Astrocyte (in vitro differentiated cells and primary cell): ENCODE results near the gene RAB40A. TPM values are rescaled to one million over a fixed set of nuclear protein-coding genes. Genes with fewer than 3 reads are reported as not detected.
A peak's percentile ranks its signal among the peaks of the same experiment; 100 is the strongest.

Experiments used
- DNase-seq: peaks from one replicate; pipeline ENCODE4 v3.0.0-alpha.2; 2010; ENCODE audit warnings: low read depth
- FAIRE-seq: peaks from 2 replicates; lab custom pipeline; 2011; peaks lifted over from hg19 to GRCh38; lab: Jason Lieb, UNC
- H2AFZ ChIP-seq: 2 replicates; pipeline ENCODE4 v1.6.0; 2012; ENCODE audit warnings: low read depth, low read length, inconsistent platforms
- H3K27ac ChIP-seq: 2 replicates; pipeline ENCODE4 v1.5.1; 2011; ENCODE audit warnings: low read depth, low read length, inconsistent platforms
- H3K27me3 ChIP-seq: 2 replicates; pipeline ENCODE4 v1.6.0; 2011; ENCODE audit warnings: low read length, inconsistent platforms; ENCODE audit not compliant: insufficient read depth
- H3K36me3 ChIP-seq: 2 replicates; pipeline ENCODE4 v1.5.1; 2011; ENCODE audit warnings: low read length, inconsistent platforms; ENCODE audit not compliant: insufficient read depth
- H3K4me1 ChIP-seq: 2 replicates; pipeline ENCODE4 v1.5.1; 2011; ENCODE audit warnings: low read length, inconsistent platforms; ENCODE audit not compliant: insufficient read depth
- H3K4me2 ChIP-seq: 2 replicates; pipeline ENCODE4 v1.6.0; 2012; ENCODE audit warnings: low read length, inconsistent platforms
- H3K4me3 ChIP-seq: 2 replicates; pipeline ENCODE4 v1.5.1; 2011; ENCODE audit warnings: low read depth, mild to moderate bottlenecking, low read length, inconsistent platforms; ENCODE audit not compliant: insufficient read depth
- H3K79me2 ChIP-seq: 2 replicates; pipeline ENCODE4 v1.6.0; 2012; ENCODE audit warnings: mild to moderate bottlenecking, low read length, inconsistent platforms; ENCODE audit not compliant: insufficient read depth
- H3K9ac ChIP-seq: 2 replicates; pipeline ENCODE4 v1.6.0; 2012; ENCODE audit warnings: mild to moderate bottlenecking, low read length, inconsistent platforms
- H3K9me3 ChIP-seq: 2 replicates; pipeline ENCODE4 v1.5.1; 2012; ENCODE audit warnings: low read depth, mild to moderate bottlenecking, low read length, inconsistent platforms; ENCODE audit not compliant: insufficient read depth
- H4K20me1 ChIP-seq: 2 replicates; pipeline ENCODE4 v1.6.0; 2012; ENCODE audit warnings: low read length, inconsistent platforms; ENCODE audit not compliant: insufficient read depth
- H3K27ac Mint-ChIP-seq: one replicate; pipeline ENCODE4 v1.8.0; 2021; ENCODE audit warnings: mild to moderate bottlenecking, mixed read lengths; ENCODE audit not compliant: unreplicated experiment
- H3K27me3 Mint-ChIP-seq: one replicate; pipeline ENCODE4 v1.8.0; 2021; ENCODE audit warnings: low read depth, mixed read lengths; ENCODE audit not compliant: unreplicated experiment
- H3K36me3 Mint-ChIP-seq: one replicate; pipeline ENCODE4 v1.8.0; 2021; ENCODE audit warnings: low read depth, mixed read lengths; ENCODE audit not compliant: unreplicated experiment
- H3K4me1 Mint-ChIP-seq: one replicate; pipeline ENCODE4 v1.8.0; 2021; ENCODE audit warnings: low read depth, mixed read lengths; ENCODE audit not compliant: unreplicated experiment
- H3K4me3 Mint-ChIP-seq: one replicate; pipeline ENCODE4 v1.8.0; 2021; ENCODE audit warnings: mild to moderate bottlenecking, moderate library complexity, mixed read lengths; ENCODE audit not compliant: unreplicated experiment
- H3K9me3 Mint-ChIP-seq: one replicate; pipeline ENCODE4 v1.8.0; 2021; ENCODE audit warnings: mild to moderate bottlenecking, mixed read lengths; ENCODE audit not compliant: unreplicated experiment
- EZH2 ChIP-seq: IDR thresholded peaks from 2 replicates; pipeline ENCODE4 v1.6.1; 2012; ENCODE audit warnings: mild to moderate bottlenecking, low read length, inconsistent platforms; ENCODE audit not compliant: insufficient read depth
- total RNA-seq: library from RNA; stranded (reverse); gene quantifications from 2 replicates; pipeline ENCODE4 v1.2.1, GENCODE V29; 2021
- TF ChIP-seq, protein P1 (sequence below): IDR thresholded peaks from 2 replicates; pipeline ENCODE4 v1.5.1; 2011; ENCODE audit warnings: low read depth, mild to moderate bottlenecking, inconsistent platforms, low read length, moderate library complexity; ENCODE audit not compliant: insufficient read depth

Gene RAB40A
- total RNA-seq, 1 donor from 2014 or later: 0.07 TPM

DNA sequence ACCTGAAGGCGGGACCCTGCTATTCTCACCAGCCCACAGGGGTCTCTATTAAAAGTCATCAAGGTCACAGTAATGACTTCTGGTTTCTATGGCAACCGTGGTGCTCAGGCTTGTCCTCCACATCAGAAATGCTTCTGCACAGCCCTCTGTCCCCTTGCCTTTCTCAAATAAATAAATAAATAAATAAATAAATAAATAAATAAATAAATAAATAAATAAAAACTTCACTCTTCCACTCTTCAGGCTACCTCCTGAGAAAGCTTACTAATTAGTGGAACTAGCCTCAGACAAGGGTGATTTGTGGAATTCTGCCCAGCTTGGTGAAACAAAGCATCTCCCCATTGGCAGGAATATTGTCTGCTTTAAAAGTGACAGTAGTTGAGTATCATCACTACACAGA is 5.5 kb upstream of the RAB40A start:
- Histone ChIP-seq H3K4me3 (no peak overlapping the region), H3K36me3 (no peaks in the 10 kb centered on the region), H3K4me2 (no peak overlapping the region), H3K27ac (no peak overlapping the region), H2AFZ (no peak overlapping the region), H3K9me3 (no peaks in the 10 kb centered on the region), H4K20me1 (no peaks in the 10 kb centered on the region), H3K9ac (no peak overlapping the region), H3K79me2 (no peaks in the 10 kb centered on the region), H3K27me3 (no peaks in the 10 kb centered on the region), H3K4me1 (peaks cover 4% of the 10 kb centered on the region)
- Mint-ChIP-seq H3K4me3 (no peak overlapping the region), H3K4me1 (no peaks in the 10 kb centered on the region), H3K36me3 (peaks cover 3% of the 10 kb centered on the region), H3K9me3 (no peaks in the 10 kb centered on the region), H3K27ac (no peak overlapping the region), H3K27me3 (peaks cover 2% of the 10 kb centered on the region)
- TF ChIP-seq, protein P1, sequence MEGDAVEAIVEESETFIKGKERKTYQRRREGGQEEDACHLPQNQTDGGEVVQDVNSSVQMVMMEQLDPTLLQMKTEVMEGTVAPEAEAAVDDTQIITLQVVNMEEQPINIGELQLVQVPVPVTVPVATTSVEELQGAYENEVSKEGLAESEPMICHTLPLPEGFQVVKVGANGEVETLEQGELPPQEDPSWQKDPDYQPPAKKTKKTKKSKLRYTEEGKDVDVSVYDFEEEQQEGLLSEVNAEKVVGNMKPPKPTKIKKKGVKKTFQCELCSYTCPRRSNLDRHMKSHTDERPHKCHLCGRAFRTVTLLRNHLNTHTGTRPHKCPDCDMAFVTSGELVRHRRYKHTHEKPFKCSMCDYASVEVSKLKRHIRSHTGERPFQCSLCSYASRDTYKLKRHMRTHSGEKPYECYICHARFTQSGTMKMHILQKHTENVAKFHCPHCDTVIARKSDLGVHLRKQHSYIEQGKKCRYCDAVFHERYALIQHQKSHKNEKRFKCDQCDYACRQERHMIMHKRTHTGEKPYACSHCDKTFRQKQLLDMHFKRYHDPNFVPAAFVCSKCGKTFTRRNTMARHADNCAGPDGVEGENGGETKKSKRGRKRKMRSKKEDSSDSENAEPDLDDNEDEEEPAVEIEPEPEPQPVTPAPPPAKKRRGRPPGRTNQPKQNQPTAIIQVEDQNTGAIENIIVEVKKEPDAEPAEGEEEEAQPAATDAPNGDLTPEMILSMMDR: no peak
- TF ChIP-seq EZH2: no peak
- FAIRE-seq (peak; percentile 95), DNase-seq (no peak)

DNA sequence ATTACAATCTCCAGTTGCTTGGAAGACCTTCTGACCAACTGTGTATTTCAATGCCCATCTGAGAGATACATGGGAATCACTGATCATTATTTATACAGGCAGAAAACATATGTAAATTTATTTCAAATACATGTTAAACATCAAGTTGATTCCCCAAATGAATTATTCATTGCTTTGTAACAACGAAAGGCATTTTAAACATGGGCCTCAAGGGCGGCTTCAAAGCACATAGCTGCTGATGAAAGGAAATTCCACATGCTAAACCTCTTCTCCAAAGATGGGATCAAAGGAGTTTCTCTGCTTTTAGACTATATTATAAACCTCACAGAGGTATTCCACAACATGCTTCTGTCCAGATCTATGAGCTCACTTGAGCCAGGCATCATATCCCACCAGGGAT is 4.3 kb upstream of the RAB40A start:
- Histone ChIP-seq H3K27me3 (no peaks in the 10 kb centered on the region), H3K4me2 (no peak overlapping the region), H3K27ac (no peak overlapping the region), H3K9ac (no peak overlapping the region), H2AFZ (no peak overlapping the region), H3K79me2 (no peaks in the 10 kb centered on the region), H3K36me3 (no peaks in the 10 kb centered on the region), H3K4me3 (no peak overlapping the region), H3K9me3 (no peaks in the 10 kb centered on the region), H3K4me1 (peaks cover 4% of the 10 kb centered on the region), H4K20me1 (no peaks in the 10 kb centered on the region)
- DNase-seq (no peak), FAIRE-seq (peak; percentile 97)
- no peaks in the 10 kb centered on the region for H3K4me1 Mint-ChIP-seq
- TF ChIP-seq, protein P1: no peak
- TF ChIP-seq EZH2: no peak
- H3K27me3 Mint-ChIP-seq: peaks cover 2% of the 10 kb centered on the region
- H3K4me3 Mint-ChIP-seq: no peak overlapping the region
- H3K36me3 Mint-ChIP-seq: peaks cover 3% of the 10 kb centered on the region
- no peak overlapping the region for H3K27ac Mint-ChIP-seq
- no peaks in the 10 kb centered on the region for H3K9me3 Mint-ChIP-seq

DNA sequence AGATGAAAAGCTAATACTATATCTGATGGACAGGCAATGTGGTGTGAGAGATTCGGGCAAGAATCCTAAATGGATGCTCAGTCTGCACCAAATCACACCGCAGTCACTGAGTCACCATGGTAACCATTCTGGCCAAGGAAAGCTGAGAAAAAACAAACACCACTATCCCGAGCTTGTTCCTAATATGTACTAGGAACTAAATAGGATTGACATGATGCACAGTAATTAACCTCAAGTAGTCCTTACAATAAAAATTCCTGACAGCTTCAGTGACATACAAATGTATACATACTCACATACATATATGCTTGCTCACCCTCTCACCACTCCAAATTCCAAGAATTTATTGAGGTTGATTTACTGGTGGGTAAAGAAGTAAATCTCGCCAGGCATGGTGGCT is 1.1 kb upstream of the RAB40A start:
- no peak overlapping the region for H3K4me3 ChIP-seq
- TF ChIP-seq, protein P1: no peak
- TF ChIP-seq EZH2: no peak
- Mint-ChIP-seq H3K9me3 (no peaks in the 10 kb centered on the region), H3K27me3 (no peaks in the 10 kb centered on the region), H3K27ac (no peak overlapping the region), H3K4me3 (no peak overlapping the region), H3K36me3 (no peaks in the 10 kb centered on the region), H3K4me1 (peaks cover 10% of the 10 kb centered on the region)
- peak overlapping the region; percentile 19 for H3K4me2 ChIP-seq
- no peak overlapping the region for H2AFZ ChIP-seq
- H3K9me3 ChIP-seq: no peaks in the 10 kb centered on the region
- no peaks in the 10 kb centered on the region for H3K36me3 ChIP-seq
- DNase-seq (peak; percentile 54), FAIRE-seq (peak; percentile 99)
- no peak overlapping the region for H3K27ac ChIP-seq
- no peaks in the 10 kb centered on the region for H3K79me2 ChIP-seq
- no peaks in the 10 kb centered on the region for H3K27me3 ChIP-seq
- H4K20me1 ChIP-seq: no peaks in the 10 kb centered on the region
- H3K9ac ChIP-seq: no peak overlapping the region
- H3K4me1 ChIP-seq: peaks cover 4% of the 10 kb centered on the region
